ENCODE measurements around the gene GRID1. TPM values are rescaled to one million over a fixed set of nuclear protein-coding genes. Genes with fewer than 3 reads are reported as not detected.

GRID1 gene
- total RNA-seq, 4 donors from 2014 or later: 0.35 to 10.7 (median 1.3) TPM

DNA sequence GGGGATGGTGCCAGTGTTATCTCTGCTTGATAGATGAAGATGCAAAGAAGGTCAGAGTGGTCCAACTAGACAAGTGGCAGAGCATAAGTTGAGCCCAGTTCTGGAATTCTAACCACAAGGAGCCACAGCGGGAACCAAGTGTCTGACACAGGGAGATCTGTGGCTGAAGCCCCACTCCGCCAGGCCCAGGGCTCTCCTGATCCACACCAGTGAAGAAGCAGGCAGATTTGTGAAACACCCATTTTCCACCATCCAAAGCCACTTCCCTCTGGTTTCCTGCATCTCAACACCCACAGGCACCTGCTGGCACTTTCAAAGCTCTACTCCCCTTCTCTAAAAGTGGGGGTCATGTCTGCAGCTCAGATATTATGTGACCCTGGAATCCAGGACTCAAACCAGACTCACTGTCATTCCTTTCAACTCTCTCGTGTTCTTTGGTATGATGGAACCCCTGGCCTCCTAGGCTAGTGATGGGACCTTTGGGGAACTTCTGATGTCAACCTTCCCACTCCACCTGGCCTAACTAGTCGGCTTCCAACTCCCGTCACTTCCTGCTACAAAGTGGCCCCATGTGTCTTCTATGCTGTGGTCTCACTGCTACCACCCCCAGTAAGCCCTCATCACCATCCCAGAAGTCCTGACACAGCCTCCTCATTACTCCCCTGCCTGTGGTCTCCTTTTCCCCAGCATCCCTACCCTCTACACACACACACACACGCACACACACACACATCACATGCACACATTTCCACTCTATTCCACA is 177.6 kb downstream of the GRID1 start:
- peak in 1 of 3 donors; percentile 29 for DNase-seq
- no peaks in the 10 kb centered on the region for H3K9me3 ChIP-seq
- H3K4me3 ChIP-seq: no peak overlapping the region
- no peaks in the 10 kb centered on the region for H3K27me3 ChIP-seq
- no peak overlapping the region for H3K27ac ChIP-seq
- no peaks in the 10 kb centered on the region for H3K4me1 ChIP-seq
- no peaks in the 10 kb centered on the region for H3K36me3 ChIP-seq
- TF ChIP-seq CTCF (IDR thresholded peaks at IDR 0.05) (no peak), POLR2A (IDR thresholded peaks at IDR 0.05) (no peak)

GRCh38 chr10:86188326-86188725 is 178.3 kb downstream of the GRID1 start:
- Histone ChIP-seq H3K27me3 (no peaks in the 10 kb centered on the region), H3K9me3 (no peaks in the 10 kb centered on the region), H3K4me1 (no peaks in the 10 kb centered on the region), H3K4me3 (no peak overlapping the region), H3K36me3 (no peaks in the 10 kb centered on the region), H3K27ac (no peak overlapping the region)
- TF ChIP-seq POLR2A (IDR thresholded peaks at IDR 0.05) (no peak), CTCF (IDR thresholded peaks at IDR 0.05) (no peak)
- peak in 1 of 3 donors; percentile 26 for DNase-seq

- H3K4me1 ChIP-seq: no peaks in the 10 kb centered on the region
- H3K36me3 ChIP-seq: no peaks in the 10 kb centered on the region
- H3K27ac ChIP-seq: no peak overlapping the region
- no peaks in the 10 kb centered on the region for H3K27me3 ChIP-seq
- no peak for DNase-seq
- TF ChIP-seq POLR2A (IDR thresholded peaks at IDR 0.05): no peak
- no peak for TF ChIP-seq CTCF (IDR thresholded peaks at IDR 0.05)
- no peak overlapping the region for H3K4me3 ChIP-seq
- no peaks in the 10 kb centered on the region for H3K9me3 ChIP-seq
Observed at GRCh38 chr10:86187499-86188239, 178.9 kb downstream of the GRID1 start.

GRCh38 chr10:86186633-86187032 is 180.0 kb downstream of the GRID1 start:
- H3K4me3 ChIP-seq: no peak overlapping the region
- H3K9me3 ChIP-seq: no peaks in the 10 kb centered on the region
- H3K27me3 ChIP-seq: no peaks in the 10 kb centered on the region
- no peak overlapping the region for H3K27ac ChIP-seq
- H3K36me3 ChIP-seq: no peaks in the 10 kb centered on the region
- no peaks in the 10 kb centered on the region for H3K4me1 ChIP-seq
- TF ChIP-seq POLR2A (IDR thresholded peaks at IDR 0.05) (no peak), CTCF (IDR thresholded peaks at IDR 0.05) (no peak)
- no peak for DNase-seq

GRCh38 chr10:86182595-86182994 is 184.0 kb downstream of the GRID1 start:
- DNase-seq: no peak
- no peaks in the 10 kb centered on the region for H3K36me3 ChIP-seq
- no peak overlapping the region for H3K27ac ChIP-seq
- H3K4me3 ChIP-seq: no peak overlapping the region
- TF ChIP-seq POLR2A (IDR thresholded peaks at IDR 0.05): no peak
- H3K9me3 ChIP-seq: no peaks in the 10 kb centered on the region
- no peaks in the 10 kb centered on the region for H3K4me1 ChIP-seq
- no peaks in the 10 kb centered on the region for H3K27me3 ChIP-seq

DNA sequence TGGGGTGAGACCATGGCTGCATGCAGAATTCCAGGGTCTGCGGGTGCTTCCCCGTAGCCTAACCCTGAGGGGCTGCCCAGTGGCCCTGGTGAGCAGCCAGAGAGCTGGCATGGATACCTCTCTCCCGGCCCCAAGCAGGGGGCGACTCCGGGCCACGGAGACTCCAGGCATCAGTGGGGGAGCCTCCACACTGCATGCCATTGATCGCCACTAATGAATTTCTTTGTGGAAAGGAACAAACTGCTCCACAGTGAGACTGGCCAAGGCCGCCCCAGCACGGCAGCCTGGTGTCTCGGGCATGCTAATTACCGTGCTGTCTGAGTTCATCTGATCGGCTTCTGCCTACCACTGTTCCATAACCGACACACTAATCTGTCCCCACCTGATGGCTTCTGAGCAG is 184.4 kb downstream of the GRID1 start:
- H3K9me3 ChIP-seq: no peaks in the 10 kb centered on the region
- no peaks in the 10 kb centered on the region for H3K4me1 ChIP-seq
- H3K27ac ChIP-seq: no peak overlapping the region
- no peak overlapping the region for H3K4me3 ChIP-seq
- peak in 1 of 3 donors; percentile 17 for DNase-seq
- H3K36me3 ChIP-seq: no peaks in the 10 kb centered on the region
- H3K27me3 ChIP-seq: no peaks in the 10 kb centered on the region
- TF ChIP-seq CTCF (IDR thresholded peaks at IDR 0.05) (no peak), POLR2A (IDR thresholded peaks at IDR 0.05) (no peak)

Measured in Peyer's patch (tissue), 4 donors.